Dermis blood vessel endothelial cell (primary cell): Measurements from ENCODE around the gene ZNF280A. TPM values are rescaled to one million over a fixed set of nuclear protein-coding genes. Genes with fewer than 3 reads are reported as not detected.

Experiments used
- DNase-seq: peaks from one replicate; pipeline ENCODE4 v3.0.0; 2010
- total RNA-seq: library from RNA; depleted of rRNA; stranded (reverse); fragments of >200 nt; gene quantifications from 2 replicates; pipeline ENCODE4 v1.2.3, GENCODE V29; 2014

Gene ZNF280A, protein sequence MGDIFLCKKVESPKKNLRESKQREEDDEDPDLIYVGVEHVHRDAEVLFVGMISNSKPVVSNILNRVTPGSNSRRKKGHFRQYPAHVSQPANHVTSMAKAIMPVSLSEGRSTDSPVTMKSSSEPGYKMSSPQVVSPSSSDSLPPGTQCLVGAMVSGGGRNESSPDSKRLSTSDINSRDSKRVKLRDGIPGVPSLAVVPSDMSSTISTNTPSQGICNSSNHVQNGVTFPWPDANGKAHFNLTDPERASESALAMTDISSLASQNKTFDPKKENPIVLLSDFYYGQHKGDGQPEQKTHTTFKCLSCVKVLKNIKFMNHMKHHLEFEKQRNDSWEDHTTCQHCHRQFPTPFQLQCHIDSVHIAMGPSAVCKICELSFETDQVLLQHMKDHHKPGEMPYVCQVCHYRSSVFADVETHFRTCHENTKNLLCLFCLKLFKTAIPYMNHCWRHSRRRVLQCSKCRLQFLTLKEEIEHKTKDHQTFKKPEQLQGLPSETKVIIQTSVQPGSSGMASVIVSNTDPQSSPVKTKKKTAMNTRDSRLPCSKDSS
- not detected in 2 replicates for total RNA-seq

DNA sequence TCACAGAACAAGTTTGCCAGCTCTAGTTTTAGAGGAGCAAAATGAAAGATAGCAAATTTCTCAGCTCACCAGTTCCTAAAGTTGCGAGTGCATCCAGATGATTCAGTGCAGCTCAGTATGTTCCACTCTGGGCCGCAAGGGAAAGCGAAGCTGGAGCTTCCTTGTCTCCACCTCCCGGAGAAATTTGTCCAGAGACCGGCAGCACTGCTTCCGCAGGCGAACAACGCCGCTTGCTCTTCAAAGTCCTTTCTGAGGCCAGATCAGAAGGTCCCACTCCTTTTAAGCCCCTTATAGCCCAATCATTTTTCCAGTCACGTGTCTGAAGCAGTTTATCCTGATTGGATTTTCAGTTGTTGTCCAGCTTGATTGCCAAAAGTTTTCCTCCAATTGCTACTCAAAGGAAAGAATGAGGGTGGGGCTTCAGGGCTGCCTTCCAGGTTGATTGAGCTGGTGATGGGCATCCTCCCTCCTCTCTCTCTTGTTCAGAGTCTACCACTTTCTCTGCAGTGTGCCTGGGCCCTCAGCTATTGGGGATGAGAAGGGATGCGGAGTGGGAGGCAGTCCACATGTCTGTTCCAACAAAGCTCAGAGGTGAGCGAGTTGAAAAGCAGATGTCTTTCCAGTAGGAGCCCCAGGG lies at the start of gene ZNF280A:
Gene ZNF280A, minus strand, starts transcription at position 251 of the 637 bp plus-strand sequence. CDS start 4,640 bp downstream, outside the sequence.
- DNase-seq: peak; percentile 27

DNA sequence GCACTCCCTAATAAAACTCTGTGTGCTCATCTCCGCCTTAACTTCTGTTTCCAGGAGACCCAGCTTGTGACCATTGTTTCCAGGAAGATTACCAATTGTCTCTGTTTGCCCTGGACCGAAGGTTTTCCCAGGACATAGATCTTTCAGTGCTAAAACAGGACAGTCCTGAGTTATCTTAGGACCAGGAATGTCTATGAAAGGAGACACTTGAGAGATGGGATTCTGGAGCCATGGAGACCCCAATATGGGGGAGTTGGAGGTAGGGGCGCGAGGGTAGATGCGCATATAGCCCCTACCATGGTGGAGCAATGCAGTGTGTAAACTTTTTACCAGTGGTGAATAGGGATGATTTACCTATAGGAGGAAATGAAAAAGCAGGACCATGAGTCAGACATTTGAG lies 49.1 kb upstream of the ZNF280A start:
- DNase-seq: no peak

DNA sequence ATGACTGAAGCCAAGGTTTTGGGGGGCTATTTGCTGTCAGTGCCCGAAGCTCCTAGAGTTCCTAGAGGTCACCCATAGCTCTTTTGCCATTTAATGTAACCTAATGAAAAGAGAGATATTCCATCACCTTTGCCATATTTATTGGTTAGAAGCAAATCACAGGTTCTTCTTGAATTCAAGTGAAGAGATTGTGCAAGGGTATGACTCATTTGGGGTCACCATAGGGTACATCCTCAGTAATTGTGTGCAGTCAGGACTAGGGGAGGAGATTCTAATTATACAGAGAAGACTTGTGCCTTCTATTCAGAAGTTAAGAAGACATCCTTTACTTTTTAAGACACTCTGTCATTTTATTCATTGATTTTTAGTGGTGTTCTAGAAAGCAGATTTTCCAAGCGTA lies 45.9 kb upstream of the ZNF280A start:
- peak; percentile 8 for DNase-seq

DNA sequence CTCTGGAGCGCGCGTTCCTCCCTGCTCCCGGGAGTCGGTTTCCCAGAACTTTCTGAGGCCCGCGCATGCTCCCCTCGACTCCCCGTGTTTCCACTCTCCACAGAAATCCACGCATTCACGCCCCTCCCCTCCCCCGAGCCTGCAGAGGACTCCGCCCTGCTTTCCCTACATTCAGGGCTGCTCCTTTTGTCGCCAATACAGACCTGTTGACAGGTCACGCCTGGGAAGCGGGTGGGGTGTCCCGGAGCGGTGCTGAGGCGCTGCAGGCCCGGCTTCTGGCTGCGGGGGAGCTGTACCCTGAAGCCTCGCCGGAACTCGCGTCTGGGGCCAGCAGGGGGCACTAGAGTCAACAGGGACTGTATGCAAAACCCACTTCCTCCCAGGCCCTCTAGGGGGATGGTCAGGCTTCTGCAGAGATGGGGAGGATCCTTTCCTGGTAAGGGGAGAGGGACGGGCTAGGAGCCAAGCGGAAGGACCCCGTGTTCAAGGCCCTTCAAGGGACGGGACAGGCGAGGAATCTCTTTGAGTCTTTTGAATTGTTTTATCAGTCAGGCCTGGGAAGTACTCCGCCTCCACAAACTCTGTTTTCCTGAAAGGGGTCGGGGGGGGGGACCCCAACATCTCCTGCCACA lies 39.0 kb upstream of the ZNF280A start, which contains the start of gene PRAME:
Gene PRAME, minus strand, starts transcription at position 294 of the 632 bp plus-strand sequence. CDS start 2,433 bp downstream, outside the sequence.
- peak; percentile 58 for DNase-seq

DNA sequence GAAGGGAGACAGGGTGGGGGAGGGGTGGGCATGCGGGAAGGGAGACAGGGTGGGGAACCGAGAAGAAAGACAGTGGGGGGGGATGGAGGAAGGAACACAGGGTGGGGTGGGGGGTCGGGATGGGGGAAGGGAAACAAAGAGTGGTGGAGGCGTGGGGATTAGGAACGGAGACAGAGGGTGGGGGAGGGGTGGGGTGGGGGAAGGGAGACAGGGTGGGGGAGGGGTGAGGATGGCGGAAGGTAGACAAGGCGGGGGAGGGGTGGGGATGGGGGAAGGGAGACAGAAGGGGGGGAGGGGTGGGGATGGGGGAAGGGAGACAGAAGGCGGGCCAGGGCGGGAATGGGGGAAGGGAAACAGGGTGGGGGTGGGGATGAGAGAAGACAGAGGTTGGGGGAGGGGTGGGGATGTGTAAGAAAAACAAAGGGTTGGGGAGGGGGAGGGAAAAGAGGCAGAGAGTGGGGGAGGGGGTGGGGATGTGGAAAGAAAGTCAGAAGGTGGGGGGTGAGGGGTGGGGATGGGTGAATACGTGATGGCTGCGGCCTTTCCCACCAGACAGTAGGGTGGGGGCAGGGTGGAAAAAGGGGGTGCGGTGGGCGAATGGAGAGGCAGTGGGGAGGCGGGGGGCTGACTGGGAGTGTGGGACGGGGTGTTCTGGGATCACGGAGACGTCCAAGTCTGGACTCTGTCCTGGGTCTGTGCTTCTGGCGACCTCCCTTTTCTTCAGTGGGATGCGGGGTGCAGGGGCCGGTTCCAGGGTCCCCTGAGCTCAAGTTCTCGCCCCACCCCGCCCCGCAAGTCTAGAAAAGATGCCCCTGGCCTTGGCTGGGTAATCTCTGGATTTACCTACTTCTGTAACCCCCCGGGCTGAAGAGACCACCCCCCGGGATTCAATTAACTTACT lies 38.3 kb upstream of the ZNF280A start:
- DNase-seq: no peak

DNA sequence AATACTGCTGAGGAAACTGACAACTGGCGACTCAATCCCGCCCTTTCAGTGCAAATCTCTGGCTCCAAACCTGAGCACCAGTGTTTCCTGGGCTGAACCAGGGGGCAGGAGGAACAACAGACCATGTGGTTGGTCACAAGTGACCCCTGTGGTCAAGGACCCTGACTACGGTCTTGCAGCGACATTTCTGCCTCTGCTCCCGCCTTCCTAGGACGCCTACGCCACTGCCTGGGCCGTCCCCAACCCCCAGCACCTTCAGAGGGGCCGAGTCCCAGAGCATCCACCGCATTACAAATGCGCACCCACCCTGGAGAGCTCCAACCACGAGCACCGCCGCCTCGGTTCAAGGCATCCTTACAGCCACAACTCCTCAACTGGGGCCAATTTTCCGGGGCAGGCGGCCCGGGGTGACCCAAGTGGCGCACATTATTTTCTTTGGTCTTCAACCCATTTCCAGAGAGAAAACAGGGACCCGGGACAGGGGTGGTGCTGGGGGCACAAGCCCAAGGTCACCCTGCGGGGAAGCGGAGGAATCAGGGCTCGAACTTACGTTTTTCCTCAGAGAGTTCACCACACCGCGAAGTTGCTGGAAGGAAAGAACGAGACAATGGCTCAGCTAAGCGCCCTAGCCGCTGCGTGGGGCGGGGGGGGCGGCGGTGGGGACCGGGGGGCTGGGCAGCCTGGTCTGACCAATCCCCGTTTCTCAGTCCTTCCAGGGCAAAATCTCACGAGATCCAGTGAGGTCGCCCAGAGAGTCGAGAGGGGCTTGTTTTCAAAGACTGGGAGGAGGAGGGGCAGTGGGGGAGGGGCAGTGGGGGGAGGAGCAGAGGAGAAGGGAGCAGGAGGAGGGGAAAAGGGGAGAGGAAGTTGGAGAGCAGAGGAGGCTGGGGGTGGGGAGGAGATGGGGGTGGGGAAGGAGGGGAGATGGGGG lies 37.2 kb upstream of the ZNF280A start:
- no peak for DNase-seq

DNA sequence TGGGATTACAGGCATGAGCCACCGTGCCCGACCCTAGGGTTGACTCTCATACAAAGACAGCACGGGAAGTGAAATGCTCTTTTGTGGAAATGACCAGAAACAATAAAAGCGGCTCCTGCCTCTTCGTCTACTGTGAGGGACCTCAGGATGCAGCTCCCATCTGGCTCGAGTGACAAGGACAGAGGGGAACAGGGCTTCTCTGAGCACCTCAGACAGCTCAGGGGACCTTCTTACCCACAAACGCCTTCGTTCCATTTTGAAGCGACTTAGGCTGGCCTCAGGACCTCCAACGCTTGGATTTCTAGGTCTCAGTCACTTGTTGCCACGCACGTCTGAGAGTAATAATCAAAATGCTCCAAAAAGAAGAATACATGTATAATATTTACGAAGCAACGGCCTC lies 36.5 kb upstream of the ZNF280A start:
- no peak for DNase-seq

DNA sequence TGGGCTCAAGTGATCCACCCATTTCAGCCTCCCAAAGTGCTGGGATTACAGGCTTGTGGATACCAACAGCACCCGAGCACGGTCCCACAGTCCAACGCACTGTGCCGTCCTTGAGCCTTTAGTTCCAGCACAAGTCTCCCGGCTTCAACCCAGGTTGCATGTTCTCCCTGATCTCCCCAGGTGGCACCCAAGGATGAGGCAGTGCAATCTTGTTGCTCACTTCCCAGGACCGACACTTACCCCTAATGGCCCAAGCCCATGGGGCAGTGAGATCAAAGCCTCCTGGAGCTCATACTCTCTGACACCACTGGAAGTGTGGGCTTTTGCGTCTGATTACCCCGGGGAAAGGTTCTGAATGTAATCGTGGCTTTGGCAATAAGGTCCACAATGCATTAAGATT lies 35.5 kb upstream of the ZNF280A start:
- no peak for DNase-seq

DNA sequence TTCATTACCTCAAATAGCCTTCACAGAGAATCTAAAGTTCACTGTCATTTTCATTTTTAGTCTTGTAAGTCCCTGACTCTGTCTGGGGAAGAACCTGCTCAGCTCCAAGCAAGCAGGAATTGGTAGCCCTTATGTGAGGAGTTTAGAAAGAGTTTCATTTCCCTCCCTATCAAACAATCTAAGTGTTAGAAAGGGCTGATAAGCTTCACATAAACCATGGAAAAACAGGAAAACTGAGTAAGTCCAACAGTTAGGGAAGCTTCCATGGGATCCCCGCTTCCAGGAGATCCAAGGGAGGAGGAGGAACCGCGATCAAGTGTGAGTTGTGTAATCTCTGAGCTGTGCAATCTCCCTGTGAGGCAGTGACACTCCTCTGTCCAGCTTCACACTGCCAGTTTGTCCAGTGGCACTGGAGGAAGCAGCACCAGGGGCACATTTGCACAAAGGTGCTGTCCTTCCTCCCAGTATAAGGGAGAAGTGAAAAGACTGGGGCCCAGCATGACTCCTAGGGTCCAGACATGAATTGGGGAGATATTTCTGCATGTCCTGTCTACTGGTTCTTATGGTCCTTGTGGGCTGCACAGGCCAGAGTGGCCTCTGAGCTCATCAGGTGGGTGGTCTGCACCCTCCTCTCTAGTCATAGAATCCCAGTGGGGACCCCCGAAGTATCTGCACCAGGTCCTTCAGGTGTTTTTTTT lies 34.7 kb upstream of the ZNF280A start:
- DNase-seq: no peak

DNA sequence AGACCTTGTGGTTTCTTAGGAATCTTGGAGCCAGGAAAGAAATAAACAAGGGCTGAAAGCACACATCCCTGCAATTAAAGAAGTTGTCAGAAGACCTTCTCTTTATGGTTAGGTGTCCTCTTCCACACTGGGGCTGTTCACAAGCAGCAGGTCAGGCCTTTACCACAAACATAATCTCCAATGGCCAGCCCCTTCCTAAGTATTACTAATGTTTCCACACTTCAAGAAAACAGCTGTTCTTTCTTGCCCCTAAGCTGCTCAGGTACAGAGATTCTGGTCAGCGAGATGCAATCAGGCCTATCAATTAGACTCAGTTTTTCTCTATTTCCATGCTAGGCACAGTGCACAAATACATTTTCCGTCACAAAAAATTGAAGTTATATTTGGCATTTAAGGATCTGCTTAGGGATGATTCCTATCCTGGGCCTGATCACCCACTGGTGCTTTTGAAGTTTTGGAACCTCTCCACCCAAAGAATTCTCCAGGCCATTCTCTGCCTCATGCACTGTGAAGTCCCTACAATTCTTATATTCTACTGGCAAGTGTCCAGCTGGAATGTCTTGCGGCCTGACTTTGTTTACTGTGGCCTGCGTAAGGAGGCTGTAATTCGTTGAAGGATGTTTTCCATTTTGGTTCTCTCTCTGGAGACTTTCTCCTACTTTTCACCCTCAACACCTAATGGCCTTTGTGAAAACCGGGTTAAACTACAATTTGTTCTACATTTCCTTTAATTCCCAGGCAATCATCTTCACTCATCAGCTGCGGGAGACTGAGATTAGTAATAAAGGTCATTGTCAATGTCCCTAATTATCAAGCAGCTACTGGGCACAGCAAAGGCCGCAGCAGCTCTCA lies 33.9 kb upstream of the ZNF280A start:
- DNase-seq: no peak

DNA sequence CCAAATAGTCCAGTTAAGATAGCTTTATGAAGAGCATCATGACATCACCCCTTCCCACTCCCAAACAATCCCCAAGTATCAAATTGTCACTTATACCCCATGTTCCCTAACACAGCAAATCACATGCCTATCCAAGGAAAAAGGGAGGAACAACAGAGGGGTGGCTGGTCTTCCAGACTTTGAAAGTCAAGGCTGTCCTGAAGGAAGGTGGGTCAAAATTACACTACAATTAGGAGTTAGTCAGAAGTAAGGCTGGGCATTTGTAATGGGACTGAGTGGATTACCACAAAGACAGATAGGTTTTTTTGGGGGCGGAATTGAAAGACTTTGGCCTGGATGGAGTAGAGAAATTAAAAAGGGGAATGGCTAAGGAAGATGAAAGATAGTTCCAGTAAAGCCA lies 33.1 kb upstream of the ZNF280A start:
- no peak for DNase-seq

DNA sequence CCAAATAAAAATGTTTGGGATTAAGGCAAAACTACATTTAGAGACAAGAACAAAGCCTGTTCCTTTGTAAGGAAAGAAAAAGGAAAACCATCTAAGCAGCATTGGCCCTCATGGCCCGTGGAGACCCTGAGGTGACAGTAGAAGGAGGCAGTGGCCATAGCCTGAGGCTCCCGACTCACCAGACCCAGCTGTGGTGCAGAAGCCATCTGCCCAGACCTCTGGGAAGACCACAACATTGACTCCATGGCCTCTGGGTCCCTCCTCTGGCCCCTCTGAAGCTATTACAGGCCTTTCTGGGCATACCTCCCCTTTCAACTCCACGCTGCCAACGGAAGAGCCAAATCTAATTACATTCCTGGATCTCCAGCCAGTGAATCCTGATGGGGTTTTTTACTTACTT lies 32.6 kb upstream of the ZNF280A start:
- DNase-seq: no peak

DNA sequence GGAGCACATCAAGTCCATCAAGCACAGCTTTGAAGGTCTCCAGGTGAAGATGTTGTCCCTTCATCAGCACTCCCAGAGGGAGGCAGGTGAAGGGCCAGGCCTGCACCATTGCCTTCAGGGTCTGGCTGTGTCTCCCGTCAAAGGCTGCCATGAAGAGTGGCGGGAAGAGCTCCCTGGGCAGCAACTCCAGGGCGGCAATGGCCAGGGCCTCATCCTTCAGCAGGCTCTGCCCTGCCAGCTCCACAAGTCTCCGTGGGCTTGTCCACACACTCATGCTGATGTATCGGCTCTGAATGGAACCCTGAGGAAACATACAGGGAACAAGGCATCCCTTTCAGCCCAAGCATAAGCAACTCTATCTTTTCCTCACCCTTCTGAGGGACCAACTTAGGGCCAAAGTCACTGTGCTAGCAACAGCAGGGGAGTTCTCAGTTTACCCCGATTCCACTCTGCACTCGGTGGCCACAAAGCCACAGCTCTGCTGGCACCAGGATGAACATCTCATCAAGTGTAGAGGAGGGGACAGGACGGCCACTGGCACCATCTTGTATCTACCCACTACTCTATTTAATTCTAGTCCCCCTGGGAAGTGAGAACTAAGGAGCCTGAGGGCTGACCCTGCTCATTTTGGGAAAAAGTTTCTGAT lies 30.8 kb upstream of the ZNF280A start:
- no peak for DNase-seq

DNA sequence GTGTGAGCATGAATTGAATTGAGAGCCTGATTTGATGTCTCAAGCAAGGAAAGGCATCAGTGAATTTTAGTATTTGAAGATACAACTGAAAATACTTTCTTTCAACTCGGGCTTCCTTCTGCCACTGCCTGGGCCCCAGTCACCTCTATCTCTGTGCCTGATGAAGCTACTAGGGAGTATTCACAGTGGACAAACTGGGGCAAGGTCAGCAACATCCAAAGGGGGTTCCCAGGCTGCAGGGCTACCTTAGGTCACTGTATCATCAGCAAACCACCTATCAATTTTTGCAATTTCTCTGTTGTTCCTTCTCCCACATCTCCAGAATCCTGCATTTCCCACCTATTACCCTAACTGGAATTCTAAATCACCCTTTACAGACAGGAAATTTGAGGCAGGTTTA lies 28.8 kb upstream of the ZNF280A start:
- no peak for DNase-seq

DNA sequence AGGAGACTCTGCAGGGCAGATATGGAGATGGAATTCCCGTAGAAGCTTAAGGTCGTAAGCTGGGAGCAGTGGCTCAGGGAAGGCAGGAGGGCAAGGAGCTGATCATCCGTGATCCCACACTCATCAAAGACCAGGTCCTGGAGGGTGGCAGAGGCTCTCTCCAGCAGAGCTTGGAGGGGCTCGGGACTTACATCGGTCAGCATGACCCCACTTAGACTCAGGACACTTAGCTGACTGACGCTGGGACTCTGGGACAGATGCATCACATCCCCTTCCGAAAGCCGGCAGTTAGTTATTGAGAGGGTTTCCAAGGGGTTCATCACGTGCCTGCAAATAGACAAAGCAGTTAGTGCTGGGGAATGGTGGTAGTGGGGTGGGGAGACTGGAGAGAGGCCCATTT lies 28.2 kb upstream of the ZNF280A start:
- DNase-seq: no peak

DNA sequence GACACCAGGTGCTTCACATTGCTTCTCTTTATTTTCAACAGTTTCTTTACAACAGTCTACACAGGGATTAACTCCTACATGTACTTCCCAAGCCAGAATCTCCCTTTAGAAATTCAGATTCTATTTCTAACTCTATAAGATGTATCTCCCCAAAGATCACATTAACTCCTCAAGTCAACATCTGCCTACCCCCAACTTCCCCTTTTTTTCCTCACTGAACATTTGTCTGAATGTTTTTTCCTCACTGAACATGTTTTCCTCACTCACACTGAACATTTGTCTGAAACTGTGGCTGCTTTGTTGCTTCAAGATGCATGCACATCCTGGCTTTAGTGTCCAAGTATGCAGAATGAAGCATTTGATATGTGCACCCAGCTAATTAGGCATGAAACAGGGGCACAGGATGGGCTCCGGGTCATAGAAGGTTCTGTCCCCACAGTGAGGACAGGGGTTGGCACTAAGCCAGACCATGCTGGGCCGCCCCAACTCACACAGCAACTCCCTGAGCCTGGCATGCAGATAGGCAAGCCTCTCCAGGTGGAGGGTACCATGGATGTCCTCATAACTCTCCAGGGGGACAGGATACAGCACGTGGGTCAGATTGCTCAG lies 27.7 kb upstream of the ZNF280A start:
- no peak for DNase-seq

DNA sequence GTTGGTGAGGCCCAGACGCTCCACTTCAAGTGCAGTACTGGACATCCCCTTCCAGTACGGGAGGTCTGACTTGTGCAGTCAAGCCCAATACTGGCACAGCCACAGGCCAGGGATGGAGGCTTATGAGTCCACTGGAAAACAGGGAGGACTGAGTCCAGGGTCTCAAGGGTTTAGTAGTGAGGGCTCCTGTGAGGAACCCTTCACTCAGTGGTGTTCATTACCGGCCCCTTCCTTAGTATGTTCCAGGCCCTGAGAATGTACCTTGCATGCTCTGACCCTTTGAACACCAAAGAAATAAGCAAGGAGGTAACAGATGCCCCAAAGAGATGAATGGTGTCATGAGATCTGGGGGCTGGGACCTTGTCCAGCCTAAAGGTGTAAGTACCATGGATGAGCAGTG lies 27.2 kb upstream of the ZNF280A start:
- DNase-seq: no peak

DNA sequence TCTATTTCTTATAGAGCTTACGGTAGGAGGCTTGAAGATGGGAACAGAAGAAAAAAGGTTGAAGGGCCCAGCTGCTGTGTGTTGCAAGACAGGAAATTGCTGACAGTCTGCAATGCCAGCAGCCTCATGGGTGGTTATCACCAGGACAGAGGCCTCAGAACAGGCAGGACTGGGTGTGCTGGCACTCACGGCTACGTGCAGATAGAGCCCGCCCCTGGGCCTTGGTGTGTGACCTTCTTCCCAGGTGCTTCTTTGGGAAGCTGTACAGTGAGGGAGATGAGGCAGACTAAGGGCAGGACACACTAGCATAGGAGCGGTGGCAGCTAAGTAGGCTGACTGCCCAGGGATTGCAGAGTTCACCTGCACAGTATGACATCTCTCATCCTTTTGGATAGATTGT lies 26.4 kb upstream of the ZNF280A start:
- DNase-seq: no peak

DNA sequence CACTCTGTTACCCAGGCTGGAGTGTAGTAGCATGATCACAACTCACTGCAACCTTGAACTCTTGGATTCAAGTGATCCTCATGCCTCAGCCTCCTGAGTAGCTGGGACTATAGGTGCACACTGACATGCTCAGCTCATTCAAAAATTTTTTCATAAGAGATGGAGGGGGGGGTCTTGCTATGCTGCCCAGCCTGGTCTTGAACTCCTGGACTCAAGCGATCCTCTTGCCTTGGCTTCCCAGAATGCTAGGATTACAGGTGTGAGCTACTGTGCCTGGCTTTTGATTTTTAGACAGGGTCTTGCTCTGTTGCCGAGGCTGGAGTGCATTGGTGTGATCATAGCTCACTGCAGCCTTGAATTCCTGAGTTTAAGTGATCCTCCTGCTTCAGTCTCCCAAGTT lies 25.0 kb upstream of the ZNF280A start:
- no peak for DNase-seq
